ENCODE results near the gene STX4. TPM values are rescaled to one million over a fixed set of nuclear protein-coding genes. Genes with fewer than 3 reads are reported as not detected.
A peak's percentile ranks its signal among the peaks of the same experiment; 100 is the strongest.

The STX4 gene
- polyA plus RNA-seq, 2 of the 4 experiments (the other 2 are of a cell fraction), result 39.7 to 73.9 TPM

DNA sequence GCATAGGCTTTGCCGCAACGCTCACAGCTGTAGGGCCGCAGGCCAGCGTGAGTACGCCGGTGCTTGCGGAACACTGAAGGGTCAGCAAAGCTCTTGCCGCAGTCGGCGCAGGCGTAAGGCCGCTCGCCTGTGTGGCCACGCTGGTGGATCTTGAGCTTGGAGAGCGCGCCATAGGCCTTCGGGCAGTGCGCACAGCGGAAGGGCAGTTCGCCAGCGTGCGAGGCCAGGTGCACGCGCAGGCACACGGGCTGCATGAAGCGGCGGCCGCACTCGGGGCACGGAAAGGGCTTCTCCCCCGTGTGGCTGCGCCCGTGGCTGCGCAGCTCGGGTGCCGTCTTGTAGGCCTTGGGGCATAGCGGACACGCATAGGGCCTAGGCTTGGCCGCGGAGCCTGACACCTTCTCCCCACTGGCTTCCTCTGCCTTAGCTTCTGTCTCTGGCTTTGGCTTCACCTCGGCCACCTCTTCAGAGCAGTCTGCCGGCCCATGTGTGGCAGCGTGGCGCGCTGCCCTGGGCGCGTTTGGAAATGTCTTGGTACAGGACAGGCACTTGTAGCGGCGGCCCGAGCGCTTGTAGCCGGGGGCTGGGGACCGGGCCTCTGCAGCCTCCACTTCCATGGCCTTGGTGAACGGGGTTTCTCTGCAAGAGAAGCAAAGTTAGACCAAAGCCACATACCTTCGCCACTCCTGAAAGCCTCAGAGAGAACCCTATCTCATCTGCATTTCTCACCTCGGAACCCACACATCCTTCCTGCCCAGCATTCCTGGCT lies 30.7 kb downstream of the STX4 start:
- 0 out of 3 replicates have a peak overlapping the region, but pooled peaks have one; percentile 58 for H3K4me2 ChIP-seq
- ATAC-seq (peak in 1 of 2 experiments; percentile 7; a peak in 1 of 6 replicates), FAIRE-seq (no peak), DNase-seq (ENCODE audit: low read depth in 1 of 2, low spot score in 1 of 2) (no peak)
- TF ChIP-seq RARB (CRISPR knock-in tag; IDR thresholded peaks at IDR 0.05) (no peak), MAZ (IDR thresholded peaks at IDR 0.05; ENCODE audit: borderline replicate concordance, low read depth, low read length) (no peak), RNF2 (IDR thresholded peaks at IDR 0.05; ENCODE audit: borderline replicate concordance, low read depth) (no peak), EP300 (IDR thresholded peaks at IDR 0.05) (no peak), POLR2A (IDR thresholded peaks at IDR 0.05; ENCODE audit: low read length) (no peak), KDM1A (IDR thresholded peaks at IDR 0.05; ENCODE audit: low read depth) (no peak), CBX8 (IDR thresholded peaks at IDR 0.05) (no peak)
- TF ChIP-seq, protein P1, sequence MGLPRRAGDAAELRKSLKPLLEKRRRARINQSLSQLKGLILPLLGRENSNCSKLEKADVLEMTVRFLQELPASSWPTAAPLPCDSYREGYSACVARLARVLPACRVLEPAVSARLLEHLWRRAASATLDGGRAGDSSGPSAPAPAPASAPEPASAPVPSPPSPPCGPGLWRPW (IDR thresholded peaks at IDR 0.05), result no peak
- TF ChIP-seq, protein P2, sequence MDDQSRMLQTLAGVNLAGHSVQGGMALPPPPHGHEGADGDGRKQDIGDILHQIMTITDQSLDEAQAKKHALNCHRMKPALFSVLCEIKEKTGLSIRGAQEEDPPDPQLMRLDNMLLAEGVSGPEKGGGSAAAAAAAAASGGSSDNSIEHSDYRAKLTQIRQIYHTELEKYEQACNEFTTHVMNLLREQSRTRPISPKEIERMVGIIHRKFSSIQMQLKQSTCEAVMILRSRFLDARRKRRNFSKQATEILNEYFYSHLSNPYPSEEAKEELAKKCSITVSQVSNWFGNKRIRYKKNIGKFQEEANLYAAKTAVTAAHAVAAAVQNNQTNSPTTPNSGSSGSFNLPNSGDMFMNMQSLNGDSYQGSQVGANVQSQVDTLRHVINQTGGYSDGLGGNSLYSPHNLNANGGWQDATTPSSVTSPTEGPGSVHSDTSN (IDR thresholded peaks at IDR 0.05), result no peak
- TF ChIP-seq, protein P3, sequence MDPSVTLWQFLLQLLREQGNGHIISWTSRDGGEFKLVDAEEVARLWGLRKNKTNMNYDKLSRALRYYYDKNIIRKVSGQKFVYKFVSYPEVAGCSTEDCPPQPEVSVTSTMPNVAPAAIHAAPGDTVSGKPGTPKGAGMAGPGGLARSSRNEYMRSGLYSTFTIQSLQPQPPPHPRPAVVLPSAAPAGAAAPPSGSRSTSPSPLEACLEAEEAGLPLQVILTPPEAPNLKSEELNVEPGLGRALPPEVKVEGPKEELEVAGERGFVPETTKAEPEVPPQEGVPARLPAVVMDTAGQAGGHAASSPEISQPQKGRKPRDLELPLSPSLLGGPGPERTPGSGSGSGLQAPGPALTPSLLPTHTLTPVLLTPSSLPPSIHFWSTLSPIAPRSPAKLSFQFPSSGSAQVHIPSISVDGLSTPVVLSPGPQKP (IDR thresholded peaks at IDR 0.05; ENCODE audit: low read depth, low read length), result no peak
- peak overlapping the region; percentile 70 to 75; a peak in 5 of 6 replicates for H3K27ac ChIP-seq
- ChIA-PET POLR2A (interaction anchor here (1.0 to 1.5 kb wide), 4 partner anchors 10 to 67 kb away, joined by 3 to 11 read pairs (median 6); partner anchors contain the start of genes ZNF646 and ZNF668), CTCF (interaction anchor here (0.9 to 6.5 kb wide), 5 partner anchors 10 to 110 kb away, joined by 3 to 58 read pairs (median 4); partner anchors contain the start of genes HSD3B7 and ZNF668)
- 95% methylated on average over 50 of the region's 56 CpGs for WGBS (ENCODE audit: missing lambda C conversion rate)
- no peaks in the 10 kb centered on the region for H3K9me3 ChIP-seq
- peaks cover 13% of the 10 kb centered on the region for H3K4me1 ChIP-seq
- no peak overlapping the region for H3K4me3 ChIP-seq

DNA sequence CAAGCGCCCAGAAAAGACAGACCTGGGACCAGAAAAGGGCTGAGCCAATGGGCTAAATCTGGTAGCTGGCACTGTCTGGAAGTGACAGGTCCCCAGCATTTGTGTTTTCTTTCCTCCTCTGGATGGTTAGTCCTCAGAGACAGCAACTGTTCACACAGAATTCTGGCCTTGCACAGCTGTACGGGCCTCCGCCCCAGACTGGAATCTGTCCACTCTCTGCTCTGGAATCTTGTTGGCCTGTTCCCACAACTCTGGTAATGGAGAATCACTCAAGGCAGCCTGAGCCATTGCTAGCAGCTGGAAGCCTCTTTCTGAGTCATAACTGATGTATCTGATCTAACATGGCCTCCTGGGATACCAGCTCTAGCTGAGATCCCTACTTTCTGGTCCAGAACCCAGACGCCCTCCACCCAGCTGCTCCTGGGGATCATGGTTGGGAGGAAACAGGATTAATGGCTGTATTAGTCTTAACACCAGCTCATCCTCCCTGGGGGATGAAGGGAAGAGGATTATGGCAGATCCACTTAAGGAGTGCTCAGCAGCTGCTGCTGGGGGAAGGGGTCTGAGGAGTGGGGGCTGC lies 31.6 kb downstream of the STX4 start:
- ATAC-seq, result peak; percentile 84 to 86

DNA sequence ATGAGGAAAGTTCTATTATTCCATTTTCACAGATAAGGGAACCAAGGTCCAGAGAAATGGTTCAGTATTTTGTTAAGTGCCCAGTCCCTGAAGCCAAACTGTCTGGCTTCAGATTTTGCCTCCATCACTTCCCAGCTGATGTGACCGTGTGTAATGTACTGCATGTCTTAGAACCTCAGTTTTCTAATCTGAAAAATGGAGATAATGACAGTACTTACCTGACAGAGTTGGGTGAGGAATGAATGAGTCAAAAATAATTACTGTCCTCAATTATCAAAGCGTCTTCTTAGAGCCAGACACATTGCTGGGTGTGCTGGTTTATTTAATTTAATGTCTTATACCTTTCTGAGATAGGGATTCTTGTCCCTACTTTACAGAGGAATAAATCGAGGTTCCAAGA lies 34.0 kb downstream of the STX4 start:
- TF ChIP-seq POLR2A (IDR thresholded peaks at IDR 0.05; ENCODE audit: low read length), result no peak
- TF ChIP-seq HEYL (CRISPR knock-in tag; IDR thresholded peaks at IDR 0.05), result no peak
- no peak for TF ChIP-seq ZFP36 (IDR thresholded peaks at IDR 0.05; ENCODE audit: borderline replicate concordance, partially characterized antibody)
- TF ChIP-seq CBX8 (IDR thresholded peaks at IDR 0.05), result no peak
- no peak for TF ChIP-seq CBX2 (IDR thresholded peaks at IDR 0.05; ENCODE audit: borderline replicate concordance, low read depth)
- TF ChIP-seq BHLHE40 (IDR thresholded peaks at IDR 0.05; ENCODE audit: low read depth, low read length), result no peak
- no peak for TF ChIP-seq ZSCAN20 (CRISPR knock-in tag; IDR thresholded peaks at IDR 0.05)
- no peak for ATAC-seq
- Histone ChIP-seq H3K27ac (no peak overlapping the region), H3K4me2 (no peak overlapping the region), H3K9me3 (no peaks in the 10 kb centered on the region), H3K4me3 (no peak overlapping the region), H3K4me1 (peaks cover 22% of the 10 kb centered on the region)
- WGBS (ENCODE audit: missing lambda C conversion rate), result 87% methylated on average over 3 of the region's 3 CpGs
- DNase-seq (ENCODE audit: low read depth in 1 of 2, low spot score in 1 of 2), result no peak
- ChIA-PET CTCF (interaction anchor here (1.2 to 6.5 kb wide), 4 partner anchors 18 to 82 kb away, joined by 3 to 58 read pairs (median 4); partner anchors contain the start of gene HSD3B7), POLR2A (interaction anchor here (0.6 kb wide), 2 partner anchors 68 to 384 kb away, joined by 3 to 4 read pairs; no protein-coding TSS in a partner anchor)
- FAIRE-seq, result no peak

More for the DNA sequence above, 31.6 kb downstream of the STX4 start:
- peak overlapping the region; percentile 70 to 75 for H3K27ac ChIP-seq
- ChIA-PET CTCF (interaction anchor here (1.3 to 6.5 kb wide), 2 partner anchors 9 to 80 kb away, joined by 4 to 58 read pairs; partner anchors contain the start of genes HSD3B7 and ZNF668), POLR2A (interaction anchor here (1.3 to 1.5 kb wide), 3 partner anchors 9 to 68 kb away, joined by 5 to 11 read pairs (median 6); partner anchors contain the start of genes ZNF646 and ZNF668)
- H3K9me3 ChIP-seq, result no peaks in the 10 kb centered on the region
- TF ChIP-seq FOSL2 (IDR thresholded peaks at IDR 0.05) (no peak), FOSL2 (CRISPR knock-in tag; IDR thresholded peaks at IDR 0.05) (peak; percentile 45; the same call in 1 of the 2 replicates)
- TF ChIP-seq, protein P1 (IDR thresholded peaks at IDR 0.05), result no peak
- H3K4me2 ChIP-seq, result peak overlapping the region; percentile 58
- no peak overlapping the region for H3K4me3 ChIP-seq
- 57% methylated on average over 4 of the region's 4 CpGs for whole genome bisulfite sequencing (ENCODE audit: missing lambda C conversion rate)
- peak; percentile 55 to 74 for DNase-seq (ENCODE audit: low read depth in 1 of 2, low spot score in 1 of 2)
- peaks cover 13% of the 10 kb centered on the region for H3K4me1 ChIP-seq
- FAIRE-seq, result no peak

Measured in A549 (cell line).